NOMO-1 treated with dmso at 0.1 percent for 144 hours (cell line): ENCODE data around the gene ALG3.

ENCODE experiments used
- DNase-seq: peaks from one replicate; lab custom pipeline; 2025; ENCODE audit not compliant: unreplicated experiment; lab: John Stamatoyannopoulos, UW

ALG3 gene

DNA sequence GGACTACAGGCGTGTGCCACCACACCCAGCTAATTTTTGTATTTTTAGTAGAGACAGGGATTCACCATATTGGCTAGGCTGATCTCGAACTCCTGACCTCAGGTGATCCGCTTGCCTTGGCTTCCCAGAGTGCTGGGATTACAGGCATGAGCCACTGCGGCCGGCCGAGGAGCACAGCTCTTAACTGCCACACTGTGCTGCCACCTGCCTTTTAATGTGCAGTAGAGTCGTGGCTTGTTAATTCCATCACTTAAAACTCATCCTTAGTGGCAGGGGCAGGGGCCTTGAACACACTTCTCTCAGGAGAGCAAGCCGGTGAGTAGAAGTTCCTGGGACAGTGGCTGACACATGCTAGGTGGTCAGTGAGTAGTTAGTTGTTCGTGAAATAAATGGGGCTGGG is 50.3 kb downstream of the ALG3 start:
- no peak for DNase-seq

- no peak for DNase-seq
Measured at GRCh38 chr3:184196536-184196935, 52.2 kb downstream of the ALG3 start.

- DNase-seq, result no peak
Measured at GRCh38 chr3:184193991-184194539, 54.7 kb downstream of the ALG3 start.

DNA sequence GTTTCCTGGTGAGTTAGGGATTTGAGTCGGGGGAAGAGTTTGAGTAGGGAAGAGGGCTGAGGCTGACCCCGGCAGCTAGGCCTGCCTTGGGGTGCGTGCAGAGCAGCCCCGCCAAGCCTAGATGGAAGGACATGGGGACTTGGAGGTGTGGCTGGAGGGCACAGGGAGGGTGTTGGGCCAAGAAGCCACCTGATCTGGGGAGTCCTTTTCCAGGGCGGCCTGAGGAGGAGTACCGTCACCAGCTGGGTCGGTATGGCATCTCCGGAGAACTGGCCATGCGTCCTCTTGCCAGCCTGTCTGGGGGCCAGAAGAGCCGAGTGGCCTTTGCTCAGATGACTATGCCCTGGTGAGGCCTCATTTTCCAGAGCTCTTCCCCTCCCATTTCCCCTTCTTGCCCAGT is 55.9 kb downstream of the ALG3 start:
- DNase-seq, result no peak
